ENCODE data around the gene PTGR3. TPM values are rescaled to one million over a fixed set of nuclear protein-coding genes. Genes with fewer than 3 reads are reported as not detected.

PTGR3 gene
- total and polyA plus RNA-seq, 2 of the 8 experiments (the other 6 are each of a cell fraction or from before 2014, with no cell fraction given): 2.0 to 3.6 TPM

GRCh38 chr18:75218065-75218923 is 9.4 kb upstream of the PTGR3 start (continued):
- TF ChIP-seq CTCF (IDR thresholded peaks at IDR 0.05; ENCODE audit: control extremely low read depth in 1 of 3, insufficient read depth in 1 of 3, low read depth in 1 of 3, low read length in 3 of 3) (no peak), POLR2A (IDR thresholded peaks at IDR 0.05; ENCODE audit: control extremely low read depth in 1 of 2, low read depth in 2 of 2, low read length in 2 of 2) (no peak), RAD21 (IDR thresholded peaks at IDR 0.05 in 1 of 2, conservative IDR thresholded peaks at IDR 0.05 in 1 of 2; ENCODE audit: low read depth in 2 of 2, low read length in 2 of 2) (no peak), E2F6 (IDR thresholded peaks at IDR 0.05) (no peak), CHD2 (IDR thresholded peaks at IDR 0.05; ENCODE audit: low read length) (no peak), SRF (IDR thresholded peaks at IDR 0.05; ENCODE audit: low read depth, low read length) (no peak)

Measured in H1 (cell line).